GM12874 (cell line): ENCODE measurements around the gene CFAP70.

Experiments
- CTCF ChIP-seq: IDR thresholded peaks from 2 replicates; pipeline ENCODE4 v1.5.1; 2011; ENCODE audit warnings: low read depth, mild to moderate bottlenecking, control low read depth, low read length, moderate library complexity; ENCODE audit not compliant: insufficient read depth

CFAP70 gene

GRCh38 chr10:73233883-73234282, 124.8 kb downstream of the CFAP70 start:
- no peak for TF ChIP-seq CTCF

- TF ChIP-seq CTCF: no peak
These were observed 125.8 kb downstream of the CFAP70 start for GRCh38 chr10:73232887-73233286.

GRCh38 chr10:73229567-73229966, 129.1 kb downstream of the CFAP70 start:
- no peak for TF ChIP-seq CTCF

GRCh38 chr10:73228247-73228646, 130.4 kb downstream of the CFAP70 start:
- TF ChIP-seq CTCF: no peak

- no peak for TF ChIP-seq CTCF
These were observed 132.0 kb downstream of the CFAP70 start for GRCh38 chr10:73226663-73227062.

- no peak for TF ChIP-seq CTCF
These were observed 133.1 kb downstream of the CFAP70 start for GRCh38 chr10:73225518-73225917.

- TF ChIP-seq CTCF: no peak
These were observed 137.7 kb downstream of the CFAP70 start for GRCh38 chr10:73220989-73221388.

GRCh38 chr10:73219384-73219783, 139.3 kb downstream of the CFAP70 start:
- TF ChIP-seq CTCF: no peak
